GM12878 (cell line): ENCODE measurements around the gene DEK. TPM values are rescaled to one million over a fixed set of nuclear protein-coding genes. Genes with fewer than 3 reads are reported as not detected.

Source experiments
- ATAC-seq: fragments of 200-7000 bp; cut with Tn5 transposase; 3 replicates; pipeline ENCODE4 v1.9.1; 2020; ENCODE audit warnings: mild to moderate bottlenecking, moderate library complexity
- BruUV-seq: library from RNA; stranded (reverse); fragments of 400-500 nt; replicated peaks from 2 replicates; lab custom pipeline; 2021; lab: Mats Ljungman, UMichigan
- CTCF ChIA-PET: fragments of 300-600 bp; sonication (Branson Sonifier 250); formaldehyde crosslinking; extraction: SDS; loops from one replicate; lab custom pipeline; 2021; ENCODE audit warnings: inconsistent platforms; lab: Yijun Ruan, JAX
- POLR2A ChIA-PET: fragments of 350-600 bp; formaldehyde crosslinking; extraction: SDS; loops from one replicate; lab custom pipeline; 2021; ENCODE audit warnings: inconsistent platforms; lab: Charles Lee
- RAD21 ChIA-PET: fragments of 300-600 bp; sonication (Branson Sonifier 250); formaldehyde crosslinking; loops from one replicate; lab custom pipeline; 2023; ENCODE audit warnings: antibody characterized with exemption; ENCODE audit not compliant: unreplicated experiment; lab: Charles Lee
- SMC1A ChIA-PET: fragments of 300-600 bp; sonication (Branson Sonifier 250); formaldehyde crosslinking; loops from one replicate; lab custom pipeline; 2023; ENCODE audit not compliant: unreplicated experiment, uncharacterized antibody; lab: Charles Lee
- DNase-seq: peaks from one replicate; pipeline ENCODE4 v3.0.0-alpha.2; 2011; ENCODE audit warnings: low read depth, low spot score
- FAIRE-seq: peaks from 3 replicates; lab custom pipeline; 2011; peaks lifted over from hg19 to GRCh38; lab: Jason Lieb, UNC
- H2AFZ ChIP-seq: 2 replicates; pipeline ENCODE4 v1.6.0; 2011; ENCODE audit warnings: low read depth, low read length, control low read depth; ENCODE audit not compliant: control insufficient read depth
- H3K27ac ChIP-seq: 2 replicates; pipeline ENCODE4 v1.5.1; 2011; ENCODE audit warnings: control low read depth; ENCODE audit not compliant: control insufficient read depth, insufficient read depth
- H3K27me3 ChIP-seq, 2 experiments: replicated peaks in 1 of 2; 2 replicates each; pipeline versions ENCODE4 v1.6.0 to v1.6.1; 2011; ENCODE audit warnings: low read length in 1 of 2; ENCODE audit not compliant: control insufficient read depth in 2 of 2, insufficient read depth in 2 of 2
- H3K36me3 ChIP-seq, 2 experiments: 2 replicates each; pipeline ENCODE4 v1.5.1; 2011; ENCODE audit warnings: low read length in 1 of 2; ENCODE audit not compliant: control insufficient read depth in 2 of 2, insufficient read depth in 2 of 2
- H3K4me1 ChIP-seq: 2 replicates; pipeline ENCODE4 v1.6.1; 2011; ENCODE audit warnings: mild to moderate bottlenecking, low read length, moderate library complexity, mixed read lengths; ENCODE audit not compliant: control insufficient read depth, insufficient read depth
- H3K4me2 ChIP-seq: 2 replicates; pipeline ENCODE4 v1.6.0; 2011; ENCODE audit warnings: control low read depth; ENCODE audit not compliant: control insufficient read depth, insufficient read depth
- H3K4me3 ChIP-seq: fragments of 200-600 bp; sonication (generic); 2 replicates; pipeline ENCODE4 v1.5.1; 2016
- H3K79me2 ChIP-seq: 2 replicates; pipeline ENCODE4 v1.6.0; 2011; ENCODE audit warnings: low read length; ENCODE audit not compliant: control insufficient read depth, insufficient read depth
- H3K9ac ChIP-seq: 2 replicates; pipeline ENCODE4 v1.8.0; 2011; ENCODE audit warnings: low read length, control low read depth, mixed read lengths; ENCODE audit not compliant: control insufficient read depth, insufficient read depth
- H3K9me3 ChIP-seq: replicated peaks from 3 replicates; pipeline ENCODE4 v1.5.1; 2011; ENCODE audit warnings: mild to moderate bottlenecking, low read length; ENCODE audit not compliant: control insufficient read depth, insufficient read depth
- H4K20me1 ChIP-seq: 2 replicates; pipeline ENCODE4 v1.6.0; 2011; ENCODE audit not compliant: control insufficient read depth, insufficient read depth
- ZNF384 ChIP-seq: IDR thresholded peaks from 2 replicates; pipeline ENCODE4 v1.6.1; 2012; ENCODE audit warnings: low read depth, mild to moderate bottlenecking, low read length, improper control_type of control experiment, borderline replicate concordance
- WGBS: methylation state at CpG from one replicate; pipeline ENCODE4 v1.1.6; 2016; ENCODE audit warnings: low lambda C conversion rate; ENCODE audit not compliant: insufficient replicate concordance, insufficient coverage; ENCODE audit errors: missing lambda C conversion rate; 5-methylcytosine and 5-hydroxymethylcytosine counted together
- in situ Hi-C: fragments of 300-500 bp; cut with MboI; formaldehyde crosslinking; loops from 9 replicates; pipeline ENCODE4 v1.14.3; 2018; ENCODE audit warnings: mixed read lengths
- intact Hi-C: fragments of 100-400 bp; cut with micrococcal nuclease; formaldehyde crosslinking; loops from one replicate; pipeline ENCODE4 v1.14.2; 2022; ENCODE audit not compliant: unreplicated experiment
- polyA plus RNA-seq, 11 experiments: library from polyadenylated mRNA; depleted of rRNA in 4 of 11; unstranded in 6 of 11; stranded (reverse) in 5 of 11; fragments of >200 nt; fragmentation: Nextera tagmentation in 4 of 11; fragmentation: Illumina TruSeq in 1 of 11; extraction: Ambion mirVana in 4 of 11; extraction: Trizol in 1 of 11; gene quantifications; 1 replicate in 1 of 11; 2 replicates in 10 of 11; pipeline versions ENCODE4 v1.2.1 to v1.2.3, GENCODE V29; 2011 to 2016; ENCODE audit warnings: inconsistent platforms in 2 of 11, missing spikeins in 2 of 11, low read depth in 1 of 11
- total RNA-seq, 4 experiments: library from RNA; depleted of rRNA in 3 of 4; stranded (reverse); fragments of >200 nt in 3 of 4; fragmentation: Illumina TruSeq in 1 of 4; extraction: Trizol in 1 of 4; gene quantifications; 2 replicates each; pipeline versions ENCODE4 v1.2.1 to v1.2.3, GENCODE V29; 2013 to 2021
- TF ChIP-seq, protein P1 (sequence below): fragments of 450-650 bp; IDR thresholded peaks from 2 replicates; pipeline ENCODE4 v1.6.1; 2016; ENCODE audit warnings: mild to moderate bottlenecking

DEK gene
- total and polyA plus RNA-seq, 10 of the 15 experiments (the other 5 are each of a cell fraction or from before 2014, with no cell fraction given), result 111 to 346 (median 196) TPM

DNA sequence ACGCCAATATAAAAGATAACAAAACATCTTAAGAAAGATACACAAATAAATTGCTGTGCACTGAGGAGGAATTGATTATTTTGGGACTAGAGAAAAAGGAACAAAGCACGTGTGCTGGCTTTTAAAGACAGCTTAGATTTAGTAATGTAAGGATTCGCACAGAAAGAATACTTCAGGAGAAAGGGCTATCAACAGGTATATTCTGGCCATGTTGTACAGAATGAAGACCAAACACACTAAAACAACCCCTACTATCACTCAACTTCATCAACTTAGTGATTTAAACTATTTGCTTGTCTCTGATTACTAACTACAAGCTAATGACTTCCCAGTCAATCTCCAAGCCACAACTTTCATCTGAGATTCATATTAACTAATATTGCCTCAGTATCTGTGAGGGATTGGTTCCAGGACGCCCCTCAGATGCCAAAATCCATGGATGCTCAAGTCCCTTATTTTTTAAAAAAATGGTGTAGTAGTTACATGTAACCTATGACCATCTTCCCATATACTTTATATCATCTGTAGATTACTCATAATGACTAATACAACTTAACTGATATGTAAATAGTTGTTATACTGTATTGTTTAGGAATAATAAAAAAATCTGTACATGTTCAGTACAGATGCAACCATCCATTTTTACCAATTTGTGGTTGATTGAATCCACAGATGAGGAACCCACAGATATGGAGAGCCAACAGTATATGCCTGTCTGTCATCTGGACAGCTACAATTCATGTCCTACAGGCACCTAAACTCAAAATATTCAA is 4.5 kb downstream of the DEK start:
- no peak for TF ChIP-seq ZNF384
- TF ChIP-seq, protein P1, sequence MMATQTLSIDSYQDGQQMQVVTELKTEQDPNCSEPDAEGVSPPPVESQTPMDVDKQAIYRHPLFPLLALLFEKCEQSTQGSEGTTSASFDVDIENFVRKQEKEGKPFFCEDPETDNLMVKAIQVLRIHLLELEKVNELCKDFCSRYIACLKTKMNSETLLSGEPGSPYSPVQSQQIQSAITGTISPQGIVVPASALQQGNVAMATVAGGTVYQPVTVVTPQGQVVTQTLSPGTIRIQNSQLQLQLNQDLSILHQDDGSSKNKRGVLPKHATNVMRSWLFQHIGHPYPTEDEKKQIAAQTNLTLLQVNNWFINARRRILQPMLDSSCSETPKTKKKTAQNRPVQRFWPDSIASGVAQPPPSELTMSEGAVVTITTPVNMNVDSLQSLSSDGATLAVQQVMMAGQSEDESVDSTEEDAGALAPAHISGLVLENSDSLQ, result peak; percentile 74; the same call in 1 of the 2 replicates
- ATAC-seq, result no peak
- peaks cover 20% of the 10 kb centered on the region for H3K4me1 ChIP-seq
- H3K9ac ChIP-seq, result peak overlapping the region; percentile 65; the same call in 1 of the 2 replicates
- no peaks in the 10 kb centered on the region; the same call in 2 of the 3 replicates for H3K9me3 ChIP-seq
- peaks cover 90% of the 10 kb centered on the region for H3K79me2 ChIP-seq
- in situ Hi-C loops (loop anchor here (10.0 kb wide), 1 partner anchor 265 kb away; no protein-coding TSS in a partner anchor), intact Hi-C loops (loop anchor here (2.0 to 5.0 kb wide), 2 partner anchors 105 to 553 kb away; partner anchors contain the start of genes KDM1B, NUP153 and TPMT)
- BruUV-seq, result no TSS peak
- ChIA-PET RAD21 (interaction anchor here (0.7 to 3.4 kb wide), 4 partner anchors 18 to 104 kb away, joined by 3 to 17 read pairs (median 6); partner anchors contain the start of gene KDM1B), POLR2A (interaction anchor here (0.6 to 1.6 kb wide), 6 partner anchors 10 to 660 kb away, joined by 3 to 7 read pairs (median 4); partner anchors contain the start of gene FAM8A1), CTCF (interaction anchor here (1.6 kb wide), 1 partner anchor 558 kb away, joined by 4 read pairs; no protein-coding TSS in a partner anchor), SMC1A (interaction anchor here (0.8 to 4.2 kb wide), 8 partner anchors 11 to 138 kb away, joined by 3 to 18 read pairs (median 4); no protein-coding TSS in a partner anchor)
- 59% methylated on average over 4 of the region's 4 CpGs for WGBS
- H3K27ac ChIP-seq, result peak overlapping the region; percentile 96
- H3K4me3 ChIP-seq, result peak overlapping the region; percentile 70
- H3K4me2 ChIP-seq, result peak overlapping the region; percentile 75
- H3K36me3 ChIP-seq, result peaks cover 2 to 16% of the 10 kb centered on the region in 2 experiments
- no peak for DNase-seq
- H4K20me1 ChIP-seq, result peaks cover 3% of the 10 kb centered on the region; the same call in 1 of the 2 replicates
- H3K27me3 ChIP-seq, result no peaks in the 10 kb centered on the region
- H2AFZ ChIP-seq, result no peak overlapping the region
- FAIRE-seq, result no peak
